ENCODE data around the gene FOLR3.
"Not testable (repeated sequence)": the region's sequence is repeated elsewhere in the genome, so short reads cannot be mapped to it uniquely, and the experiment has no call there.

Gene FOLR3

DNA sequence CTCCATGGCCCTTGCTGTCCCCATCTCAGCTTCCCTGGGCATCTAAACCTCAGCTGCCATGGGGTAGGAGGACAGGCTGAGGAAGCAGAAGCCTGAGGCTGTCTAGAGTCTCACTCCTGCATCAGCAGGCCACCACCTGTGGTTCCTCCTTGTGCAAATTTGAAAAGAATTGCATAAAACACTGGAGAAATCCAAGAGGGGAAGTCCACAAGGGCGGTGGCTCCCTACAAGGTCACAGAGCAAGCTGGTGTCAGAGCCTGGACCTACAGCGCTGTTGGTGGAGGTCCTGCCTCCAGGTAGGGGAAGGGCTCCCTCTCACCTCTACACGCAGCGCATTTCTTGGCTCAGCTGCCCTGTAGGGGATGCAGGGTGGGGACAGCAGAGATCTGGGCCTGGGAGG lies at the start of gene FOLR3:
TSS of gene FOLR3 (plus strand) at position 253 of the 400 bp plus-strand sequence. CDS start 228 bp downstream, outside the sequence.
- not testable (repeated sequence) for H3K27ac ChIP-seq

DNA sequence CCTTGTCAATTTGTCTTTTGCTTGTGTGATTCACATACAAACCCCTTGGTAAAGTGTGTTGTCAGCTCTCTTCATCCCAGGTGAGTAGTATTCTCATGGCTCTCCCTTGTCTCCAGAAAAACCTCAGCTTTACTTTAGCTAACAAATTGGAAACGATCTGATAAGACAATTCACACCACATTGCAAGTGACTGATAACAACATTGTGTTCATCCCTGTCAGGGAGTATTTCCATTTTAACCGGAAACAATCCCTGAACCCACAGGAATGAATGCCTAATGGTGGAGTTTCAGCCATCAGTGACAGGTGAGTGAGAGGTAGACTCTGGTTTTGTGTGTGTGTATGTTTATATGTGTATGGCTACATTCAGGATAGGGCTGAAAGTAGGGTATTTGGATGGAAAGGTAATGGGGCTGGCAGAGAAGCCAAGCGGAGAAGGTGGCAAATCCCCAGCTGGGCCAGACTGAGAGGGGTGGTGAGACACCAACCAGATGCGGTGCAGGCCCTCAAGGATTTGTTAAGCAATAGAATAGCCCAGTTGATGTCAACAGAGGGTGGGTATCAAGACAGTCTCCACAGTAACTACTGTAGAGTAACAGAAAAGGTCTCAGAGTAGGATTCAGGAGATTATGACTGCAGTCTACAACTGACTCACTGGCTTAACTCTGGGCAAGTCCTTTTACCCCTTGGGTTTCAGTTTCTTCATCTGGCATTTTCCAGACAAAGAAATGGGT lies 47.3 kb upstream of the FOLR3 start:
- TF ChIP-seq, protein P1, sequence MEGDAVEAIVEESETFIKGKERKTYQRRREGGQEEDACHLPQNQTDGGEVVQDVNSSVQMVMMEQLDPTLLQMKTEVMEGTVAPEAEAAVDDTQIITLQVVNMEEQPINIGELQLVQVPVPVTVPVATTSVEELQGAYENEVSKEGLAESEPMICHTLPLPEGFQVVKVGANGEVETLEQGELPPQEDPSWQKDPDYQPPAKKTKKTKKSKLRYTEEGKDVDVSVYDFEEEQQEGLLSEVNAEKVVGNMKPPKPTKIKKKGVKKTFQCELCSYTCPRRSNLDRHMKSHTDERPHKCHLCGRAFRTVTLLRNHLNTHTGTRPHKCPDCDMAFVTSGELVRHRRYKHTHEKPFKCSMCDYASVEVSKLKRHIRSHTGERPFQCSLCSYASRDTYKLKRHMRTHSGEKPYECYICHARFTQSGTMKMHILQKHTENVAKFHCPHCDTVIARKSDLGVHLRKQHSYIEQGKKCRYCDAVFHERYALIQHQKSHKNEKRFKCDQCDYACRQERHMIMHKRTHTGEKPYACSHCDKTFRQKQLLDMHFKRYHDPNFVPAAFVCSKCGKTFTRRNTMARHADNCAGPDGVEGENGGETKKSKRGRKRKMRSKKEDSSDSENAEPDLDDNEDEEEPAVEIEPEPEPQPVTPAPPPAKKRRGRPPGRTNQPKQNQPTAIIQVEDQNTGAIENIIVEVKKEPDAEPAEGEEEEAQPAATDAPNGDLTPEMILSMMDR (conservative IDR thresholded peaks at IDR 0.05): no peak
- H3K27ac ChIP-seq: no peak overlapping the region

DNA sequence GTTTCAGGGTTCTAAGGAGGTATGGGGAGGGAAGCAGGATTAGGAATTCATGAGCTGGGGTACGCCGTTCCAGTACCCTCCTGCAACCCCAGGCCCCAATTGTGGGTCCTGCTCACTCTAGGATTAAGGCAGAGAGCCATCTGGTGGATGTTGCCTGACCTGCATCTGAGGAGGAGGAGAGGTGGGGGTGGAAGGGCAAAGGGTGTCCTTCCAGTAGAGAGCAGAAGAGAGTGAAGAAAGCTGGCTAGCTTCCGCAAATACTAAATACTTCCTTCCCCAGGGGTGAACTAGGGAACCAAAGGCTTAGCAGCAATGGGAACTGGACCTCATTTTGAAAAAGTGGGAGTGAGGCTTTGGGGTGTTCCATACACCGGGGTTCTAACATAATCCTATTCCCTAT lies 44.2 kb upstream of the FOLR3 start:
- TF ChIP-seq, protein P1 (conservative IDR thresholded peaks at IDR 0.05): peak; percentile 94
- peak overlapping the region; percentile 44 for H3K27ac ChIP-seq

DNA sequence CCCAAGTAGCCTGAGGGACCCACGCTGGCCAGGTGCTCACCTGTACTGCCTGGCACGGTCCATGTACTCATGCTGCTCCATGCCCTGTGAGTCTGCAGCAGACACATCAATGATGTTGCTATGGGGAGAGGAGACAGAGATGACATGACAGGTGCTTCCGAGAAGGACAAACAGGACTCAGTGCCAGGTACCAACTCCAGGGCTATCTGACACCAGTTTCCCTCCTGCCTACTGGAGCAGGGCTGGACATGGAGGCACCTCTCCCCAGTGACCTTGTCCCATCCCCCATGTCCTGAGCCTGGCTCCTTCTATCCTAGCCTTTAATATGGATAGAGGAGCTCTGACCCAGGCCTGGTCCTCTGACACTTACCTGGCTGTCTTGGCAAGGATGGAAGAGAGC lies 36.8 kb upstream of the FOLR3 start:
- TF ChIP-seq, protein P1 (conservative IDR thresholded peaks at IDR 0.05): no peak
- H3K27ac ChIP-seq: no peak overlapping the region

DNA sequence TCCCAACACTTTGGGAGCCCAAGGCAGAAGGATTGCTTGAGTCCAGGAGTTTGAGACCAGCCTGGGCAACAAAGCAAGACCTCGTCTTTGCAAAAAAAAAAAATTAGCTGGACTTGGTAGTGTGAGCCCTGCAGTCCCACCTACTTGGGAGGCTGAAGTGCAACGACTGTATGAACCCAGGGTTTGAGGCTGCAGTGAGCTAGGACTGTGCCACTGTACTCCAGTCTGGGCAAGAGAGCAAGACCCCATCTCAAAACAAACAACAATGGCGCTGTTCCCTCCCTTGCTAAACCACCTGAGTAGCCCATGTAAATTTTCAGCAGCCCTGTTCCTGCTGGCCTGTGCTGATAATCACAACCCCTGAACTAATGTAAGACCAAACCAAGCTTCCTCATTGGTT lies 35.5 kb upstream of the FOLR3 start:
- H3K27ac ChIP-seq: no peak overlapping the region

DNA sequence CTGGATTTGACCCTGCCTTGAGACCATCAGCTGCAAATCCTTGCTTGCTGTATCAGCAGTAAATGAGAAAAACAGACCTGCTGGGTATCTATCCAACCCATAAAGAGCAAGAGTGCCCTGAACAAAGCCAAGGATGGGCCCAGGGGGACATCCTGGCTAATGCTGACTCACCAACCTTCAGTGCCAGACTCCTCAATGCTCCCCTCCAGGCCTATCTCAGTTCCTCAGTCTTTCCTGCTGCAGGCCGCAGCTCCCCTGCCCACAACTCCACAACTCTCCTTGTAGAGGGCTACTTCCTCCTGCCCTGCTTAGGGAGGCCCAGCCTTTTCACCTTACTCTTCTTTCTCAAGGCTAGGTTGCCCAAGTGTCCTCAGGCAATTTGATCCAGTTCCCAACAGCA lies 35.1 kb upstream of the FOLR3 start:
- TF ChIP-seq, protein P1 (conservative IDR thresholded peaks at IDR 0.05): no peak
- no peak overlapping the region for H3K27ac ChIP-seq

More for the DNA sequence above, 35.5 kb upstream of the FOLR3 start:
- TF ChIP-seq, protein P1 (conservative IDR thresholded peaks at IDR 0.05): no peak

DNA sequence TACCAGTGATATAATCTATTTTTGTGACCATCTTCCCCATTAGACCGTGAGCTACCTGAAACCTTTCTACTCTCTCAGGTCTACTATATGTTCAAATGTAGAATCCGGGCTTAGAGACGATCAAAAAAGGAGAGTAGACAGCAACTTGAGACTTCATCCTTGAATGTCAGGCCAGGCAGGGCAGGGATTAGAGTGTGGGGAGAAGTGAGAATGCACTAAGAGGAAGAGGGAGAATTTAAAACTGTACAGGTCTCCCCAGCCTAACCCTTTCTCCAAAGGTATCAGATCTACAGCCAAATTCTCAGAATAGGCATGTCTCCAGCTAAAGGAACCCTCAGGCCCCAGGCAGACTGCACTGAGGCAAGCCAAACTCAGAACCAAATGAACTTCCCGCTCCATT lies 33.4 kb upstream of the FOLR3 start:
- H3K27ac ChIP-seq: peak overlapping the region; percentile 98
- TF ChIP-seq, protein P1 (conservative IDR thresholded peaks at IDR 0.05): no peak

DNA sequence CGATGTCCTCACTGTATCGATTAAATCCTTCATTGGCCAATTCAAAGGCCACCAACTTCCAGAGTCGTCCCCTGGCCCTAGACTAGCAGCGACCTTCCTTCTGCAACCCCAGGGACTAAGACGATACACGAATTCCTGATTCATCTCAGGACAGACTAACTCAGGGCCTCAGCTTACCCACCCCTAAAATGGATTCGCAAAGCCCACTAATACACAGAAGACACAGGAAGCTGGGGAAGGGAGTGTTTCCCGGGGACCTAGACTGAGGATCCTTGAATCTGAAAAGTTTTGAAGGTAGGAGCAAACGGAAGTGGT lies 32.9 kb upstream of the FOLR3 start:
- TF ChIP-seq, protein P1 (conservative IDR thresholded peaks at IDR 0.05): no peak
- peak overlapping the region; percentile 98 for H3K27ac ChIP-seq

All from VCaP (cell line).